ENCODE results near the gene WASF2.
"Not testable (repeated sequence)": the region's sequence is repeated elsewhere in the genome, so short reads cannot be mapped to it uniquely, and the experiment has no call there.

The WASF2 gene

DNA sequence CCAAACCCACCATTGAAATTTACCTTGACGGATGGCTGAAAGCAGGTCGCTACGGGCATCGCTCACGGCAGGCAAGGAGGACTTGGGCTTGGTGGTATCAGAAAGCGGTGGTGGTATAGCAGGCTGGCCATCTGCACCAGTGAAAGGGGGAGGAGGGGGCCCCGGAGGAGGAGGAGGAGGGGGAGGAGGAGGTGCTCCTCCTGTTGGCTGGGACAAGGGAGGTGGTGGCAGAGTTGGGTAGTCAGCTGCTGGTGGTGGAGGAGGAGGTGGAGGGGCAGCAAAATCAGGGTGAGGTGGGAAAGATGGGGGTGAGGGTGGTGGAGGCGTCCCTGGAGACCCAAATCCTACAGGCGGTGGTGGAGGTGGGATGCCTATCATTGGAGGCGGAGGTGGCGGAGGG is 80.3 kb downstream of the WASF2 start:
- DNase-seq = no peak
- no peak overlapping the region for H2BK120ac ChIP-seq (ENCODE audit: insufficient read depth, low read length, poor library complexity)
- H3K27ac ChIP-seq (ENCODE audit: low read depth, low read length) = no peak overlapping the region
- H3K4me2 ChIP-seq (ENCODE audit: low read length) = no peak overlapping the region
- WGBS (ENCODE audit: extremely low coverage, insufficient coverage, insufficient read length) = no CpG with 5 or more reads among the region's 11 CpGs
- H3K4me1 ChIP-seq (ENCODE audit: control insufficient read depth in 1 of 2, insufficient read depth in 2 of 2, low read length in 2 of 2) = peaks cover 6 to 11% of the 10 kb centered on the region in 2 experiments
- no peak overlapping the region for H3K4ac ChIP-seq (ENCODE audit: low read depth, low read length)
- H3K14ac ChIP-seq (ENCODE audit: low read length) = no peak overlapping the region
- H3K18ac ChIP-seq (ENCODE audit: low read length) = no peak overlapping the region
- no peaks in the 10 kb centered on the region for H3K27me3 ChIP-seq (ENCODE audit: insufficient read depth, low read length)
- H3K79me2 ChIP-seq (ENCODE audit: control insufficient read depth, insufficient read depth, low read length, poor library complexity) = no peaks in the 10 kb centered on the region
- H3K9ac ChIP-seq (ENCODE audit: low read length) = no peak overlapping the region
- no peak overlapping the region for H4K91ac ChIP-seq (ENCODE audit: low read depth, low read length)
- H3K4me3 ChIP-seq (ENCODE audit: low read depth, low read length) = no peak overlapping the region
- no peak overlapping the region for H3K23ac ChIP-seq (ENCODE audit: low read length)
- peaks cover 3% of the 10 kb centered on the region for H3K79me1 ChIP-seq (ENCODE audit: low read length)
- H2BK12ac ChIP-seq (ENCODE audit: low read length) = no peak overlapping the region
- H2AK5ac ChIP-seq (ENCODE audit: low read length) = no peak overlapping the region
- H2BK5ac ChIP-seq (ENCODE audit: low read depth, low read length, poor library complexity) = no peak overlapping the region
- no peak overlapping the region for H2AFZ ChIP-seq (ENCODE audit: insufficient read depth, low read length, poor library complexity)
- H4K8ac ChIP-seq (ENCODE audit: low read depth, low read length) = no peak overlapping the region
- no peak overlapping the region for H4K12ac ChIP-seq (ENCODE audit: low read depth, low read length)
- peaks cover 31 to 54% of the 10 kb centered on the region in 2 experiments for H3K36me3 ChIP-seq (ENCODE audit: control insufficient read depth in 1 of 2, insufficient read depth in 2 of 2, low read length in 2 of 2)
- H3K9me3 ChIP-seq (ENCODE audit: insufficient read depth, low read depth, low read length) = no peaks in the 10 kb centered on the region

- no peak for DNase-seq
- H2AFZ ChIP-seq (ENCODE audit: insufficient read depth, low read length, poor library complexity) = no peak overlapping the region
Observed at GRCh38 chr1:27408151-27408550, 81.8 kb downstream of the WASF2 start.

DNA sequence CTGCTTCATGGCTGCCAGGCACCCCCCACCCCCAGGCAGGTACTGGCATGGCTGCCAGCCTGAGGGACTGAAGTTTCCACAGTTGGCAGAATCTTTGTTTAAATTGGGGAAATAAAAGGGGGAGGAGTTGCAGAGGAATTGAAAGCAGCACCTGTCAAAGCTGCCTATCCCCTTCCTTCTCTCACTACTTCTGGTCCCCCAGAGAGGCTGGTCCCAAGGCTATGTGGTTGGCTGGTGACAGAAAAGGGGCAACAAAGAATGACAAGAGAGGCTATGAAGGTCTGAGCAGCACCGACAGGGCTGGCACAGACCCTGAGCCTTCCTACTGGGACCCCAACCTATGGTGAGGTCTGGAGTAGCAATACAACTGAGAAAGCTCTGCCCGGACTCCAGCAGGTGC is 83.2 kb downstream of the WASF2 start:
- H2AK5ac ChIP-seq (ENCODE audit: low read length); H3K4me2 ChIP-seq (ENCODE audit: low read length); H3K27ac ChIP-seq (ENCODE audit: low read depth, low read length); H3K9ac ChIP-seq (ENCODE audit: low read length); H3K18ac ChIP-seq (ENCODE audit: low read length); H4K91ac ChIP-seq (ENCODE audit: low read depth, low read length); H2BK12ac ChIP-seq (ENCODE audit: low read length); H3K79me2 ChIP-seq (ENCODE audit: control insufficient read depth, insufficient read depth, low read length, poor library complexity); H2BK5ac ChIP-seq (ENCODE audit: low read depth, low read length, poor library complexity); H3K23ac ChIP-seq (ENCODE audit: low read length); H3K4ac ChIP-seq (ENCODE audit: low read depth, low read length); H4K12ac ChIP-seq (ENCODE audit: low read depth, low read length); H3K14ac ChIP-seq (ENCODE audit: low read length); H3K4me3 ChIP-seq (ENCODE audit: low read depth, low read length); H3K9me3 ChIP-seq (ENCODE audit: insufficient read depth, low read depth, low read length); H2AFZ ChIP-seq (ENCODE audit: insufficient read depth, low read length, poor library complexity); H3K79me1 ChIP-seq (ENCODE audit: low read length); H2BK120ac ChIP-seq (ENCODE audit: insufficient read depth, low read length, poor library complexity); H4K8ac ChIP-seq (ENCODE audit: low read depth, low read length); DNase-seq; H3K27me3 ChIP-seq (ENCODE audit: insufficient read depth, low read length): not testable (repeated sequence)
- WGBS (ENCODE audit: extremely low coverage, insufficient coverage, insufficient read length) = no CpG with 5 or more reads among the region's 2 CpGs
- Histone ChIP-seq H3K36me3 (ENCODE audit: control insufficient read depth in 1 of 2, insufficient read depth in 2 of 2, low read length in 2 of 2) (peaks cover 18 to 29% of the 10 kb centered on the region in 2 experiments), H3K4me1 (ENCODE audit: control insufficient read depth in 1 of 2, insufficient read depth in 2 of 2, low read length in 2 of 2) (peaks cover 14 to 23% of the 10 kb centered on the region in 2 experiments)

More at GRCh38 chr1:27408151-27408550, 81.8 kb downstream of the WASF2 start:
- Histone ChIP-seq H3K14ac (ENCODE audit: low read length) (no peak overlapping the region), H2BK12ac (ENCODE audit: low read length) (no peak overlapping the region), H3K4me2 (ENCODE audit: low read length) (no peak overlapping the region), H3K9me3 (ENCODE audit: insufficient read depth, low read depth, low read length) (no peaks in the 10 kb centered on the region), H3K79me2 (ENCODE audit: control insufficient read depth, insufficient read depth, low read length, poor library complexity) (no peaks in the 10 kb centered on the region), H3K23ac (ENCODE audit: low read length) (no peak overlapping the region), H3K4me1 (ENCODE audit: control insufficient read depth in 1 of 2, insufficient read depth in 2 of 2, low read length in 2 of 2) (peaks cover 14 to 19% of the 10 kb centered on the region in 2 experiments), H3K27me3 (ENCODE audit: insufficient read depth, low read length) (no peaks in the 10 kb centered on the region), H4K8ac (ENCODE audit: low read depth, low read length) (no peak overlapping the region), H2BK5ac (ENCODE audit: low read depth, low read length, poor library complexity) (no peak overlapping the region), H3K36me3 (ENCODE audit: control insufficient read depth in 1 of 2, insufficient read depth in 2 of 2, low read length in 2 of 2) (peaks cover 28 to 40% of the 10 kb centered on the region in 2 experiments), H3K79me1 (ENCODE audit: low read length) (peaks cover 4% of the 10 kb centered on the region), H2AK5ac (ENCODE audit: low read length) (no peak overlapping the region), H4K91ac (ENCODE audit: low read depth, low read length) (no peak overlapping the region), H3K18ac (ENCODE audit: low read length) (no peak overlapping the region), H3K27ac (ENCODE audit: low read depth, low read length) (no peak overlapping the region), H4K12ac (ENCODE audit: low read depth, low read length) (no peak overlapping the region), H3K4ac (ENCODE audit: low read depth, low read length) (no peak overlapping the region), H3K4me3 (ENCODE audit: low read depth, low read length) (no peak overlapping the region), H3K9ac (ENCODE audit: low read length) (no peak overlapping the region), H2BK120ac (ENCODE audit: insufficient read depth, low read length, poor library complexity) (no peak overlapping the region)
- no CpG with 5 or more reads among the region's 9 CpGs for WGBS (ENCODE audit: extremely low coverage, insufficient coverage, insufficient read length)

DNA sequence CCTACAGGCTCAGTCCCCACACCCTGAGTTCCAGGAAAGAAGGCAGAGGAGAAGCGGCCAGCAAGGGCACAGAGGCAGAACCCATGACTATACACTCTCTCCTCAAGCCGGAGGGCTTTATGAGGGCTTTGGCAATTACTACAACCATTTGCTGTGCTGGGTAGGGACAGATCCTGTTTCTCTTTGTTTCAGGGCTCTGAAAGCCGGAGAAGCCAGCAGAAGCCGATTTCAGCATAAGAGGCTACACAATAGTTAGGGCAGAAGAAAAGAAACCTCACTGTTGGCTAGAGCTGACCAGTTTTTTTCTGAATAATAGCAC is 83.6 kb downstream of the WASF2 start:
- H3K23ac ChIP-seq (ENCODE audit: low read length) = no peak overlapping the region
- WGBS (ENCODE audit: extremely low coverage, insufficient coverage, insufficient read length) = no CpG with 5 or more reads among the region's 4 CpGs
- no peak overlapping the region for H3K4me3 ChIP-seq (ENCODE audit: low read depth, low read length)
- H4K91ac ChIP-seq (ENCODE audit: low read depth, low read length) = no peak overlapping the region
- peaks cover 18 to 29% of the 10 kb centered on the region in 2 experiments for H3K36me3 ChIP-seq (ENCODE audit: control insufficient read depth in 1 of 2, insufficient read depth in 2 of 2, low read length in 2 of 2)
- no peak overlapping the region for H4K8ac ChIP-seq (ENCODE audit: low read depth, low read length)
- H3K79me1 ChIP-seq (ENCODE audit: low read length) = peaks cover 4% of the 10 kb centered on the region
- no peak overlapping the region for H2BK120ac ChIP-seq (ENCODE audit: insufficient read depth, low read length, poor library complexity)
- no peaks in the 10 kb centered on the region for H3K27me3 ChIP-seq (ENCODE audit: insufficient read depth, low read length)
- no peak overlapping the region for H3K9ac ChIP-seq (ENCODE audit: low read length)
- H2BK12ac ChIP-seq (ENCODE audit: low read length) = no peak overlapping the region
- H3K4me2 ChIP-seq (ENCODE audit: low read length) = no peak overlapping the region
- no peak overlapping the region for H3K14ac ChIP-seq (ENCODE audit: low read length)
- no peak overlapping the region for H2AFZ ChIP-seq (ENCODE audit: insufficient read depth, low read length, poor library complexity)
- no peak overlapping the region for H2BK5ac ChIP-seq (ENCODE audit: low read depth, low read length, poor library complexity)
- no peaks in the 10 kb centered on the region for H3K79me2 ChIP-seq (ENCODE audit: control insufficient read depth, insufficient read depth, low read length, poor library complexity)
- H2AK5ac ChIP-seq (ENCODE audit: low read length) = no peak overlapping the region
- no peak overlapping the region for H3K27ac ChIP-seq (ENCODE audit: low read depth, low read length)
- no peak overlapping the region for H4K12ac ChIP-seq (ENCODE audit: low read depth, low read length)
- no peak for DNase-seq
- no peak overlapping the region for H3K4ac ChIP-seq (ENCODE audit: low read depth, low read length)
- H3K18ac ChIP-seq (ENCODE audit: low read length) = no peak overlapping the region
- peaks cover 2% of the 10 kb centered on the region for H3K9me3 ChIP-seq (ENCODE audit: insufficient read depth, low read depth, low read length)
- peaks cover 12 to 23% of the 10 kb centered on the region in 2 experiments for H3K4me1 ChIP-seq (ENCODE audit: control insufficient read depth in 1 of 2, insufficient read depth in 2 of 2, low read length in 2 of 2)

Data from trophoblast cell (in vitro differentiated cells and primary cell).